Natural killer cell (primary cell): Measurements from ENCODE around the gene WDFY3. TPM values are rescaled to one million over a fixed set of nuclear protein-coding genes. Genes with fewer than 3 reads are reported as not detected.

Source experiments
- ATAC-seq, 3 donors: fragments of 150-1000 bp in 2 of 3; fragments of 200-7000 bp in 1 of 3; cut with Tn5 transposase; 1 replicate in 1 of 3; 2 replicates in 2 of 3; pipeline ENCODE4 v1.10.0; 2021; ENCODE audit warnings: mild to moderate bottlenecking in 2 of 3, moderate library complexity in 2 of 3
- DNase-seq, 2 donors: peaks; one replicate each; pipeline versions ENCODE4 v3.0.0 to v3.0.0-alpha.2; 2013 to 2021; ENCODE audit warnings: mixed read lengths in 1 of 2
- H3K27ac ChIP-seq: one replicate; pipeline ENCODE4 v1.5.1; 2013; ENCODE audit warnings: mild to moderate bottlenecking, low read length
- H3K27me3 ChIP-seq: one replicate; pipeline ENCODE4 v1.6.1; 2013; ENCODE audit warnings: low read length; ENCODE audit not compliant: control insufficient read depth, insufficient read depth
- H3K36me3 ChIP-seq: one replicate; pipeline ENCODE4 v1.6.1; 2013; ENCODE audit warnings: low read length; ENCODE audit not compliant: control insufficient read depth, insufficient read depth
- H3K4me1 ChIP-seq: one replicate; pipeline ENCODE4 v1.6.1; 2013; ENCODE audit warnings: low read length; ENCODE audit not compliant: control insufficient read depth, insufficient read depth
- H3K4me3 ChIP-seq: one replicate; pipeline ENCODE4 v1.5.1; 2013; ENCODE audit warnings: low read length
- H3K9me3 ChIP-seq: one replicate; pipeline ENCODE4 v1.6.1; 2013; ENCODE audit warnings: low read length; ENCODE audit not compliant: control insufficient read depth, insufficient read depth
- H3K27ac Mint-ChIP-seq, 2 donors: one replicate each; pipeline ENCODE4 v1.8.0; 2022; ENCODE audit warnings: mild to moderate bottlenecking in 2 of 2, mixed read lengths in 2 of 2, moderate library complexity in 1 of 2
- H3K27me3 Mint-ChIP-seq, 2 donors: one replicate each; pipeline ENCODE4 v1.8.0; 2022; ENCODE audit warnings: low read depth in 2 of 2, mixed read lengths in 2 of 2
- H3K36me3 Mint-ChIP-seq: one replicate; pipeline ENCODE4 v1.8.0; 2022; ENCODE audit warnings: mixed read lengths
- H3K4me1 Mint-ChIP-seq, 2 donors: one replicate each; pipeline ENCODE4 v1.8.0; 2022; ENCODE audit warnings: mixed read lengths in 2 of 2
- H3K4me3 Mint-ChIP-seq: one replicate; pipeline ENCODE4 v1.8.0; 2022; ENCODE audit warnings: mild to moderate bottlenecking, moderate library complexity, mixed read lengths
- H3K9me3 Mint-ChIP-seq, 2 donors: one replicate each; pipeline ENCODE4 v1.8.0; 2022; ENCODE audit warnings: mixed read lengths in 2 of 2
- CTCF ChIP-seq: fragments of 200-600 bp; IDR thresholded peaks from one replicate; pipeline ENCODE4 v1.8.0; 2022; ENCODE audit warnings: antibody characterized with exemption
- WGBS: methylation state at CpG from one replicate; pipeline ENCODE4 v1.1.7; 2013; ENCODE audit warnings: missing lambda C conversion rate; ENCODE audit not compliant: insufficient coverage; 5-methylcytosine and 5-hydroxymethylcytosine counted together
- intact Hi-C: fragments of 100-400 bp; cut with micrococcal nuclease; formaldehyde crosslinking; loops from one replicate; pipeline ENCODE4 v1.14.2; 2022
- total RNA-seq, 4 donors: library from RNA; stranded (reverse); fragments of 120-200 nt in 1 of 4; gene quantifications; one replicate each; pipeline versions ENCODE4 v1.2.3 to v1.2.4, GENCODE V29; 2013 to 2022

Gene WDFY3
- total RNA-seq, 3 donors from 2014 or later (not counting 1 experiment from before 2014, with no cell fraction given), result 2.5 to 7.2 (median 6.0) TPM

DNA sequence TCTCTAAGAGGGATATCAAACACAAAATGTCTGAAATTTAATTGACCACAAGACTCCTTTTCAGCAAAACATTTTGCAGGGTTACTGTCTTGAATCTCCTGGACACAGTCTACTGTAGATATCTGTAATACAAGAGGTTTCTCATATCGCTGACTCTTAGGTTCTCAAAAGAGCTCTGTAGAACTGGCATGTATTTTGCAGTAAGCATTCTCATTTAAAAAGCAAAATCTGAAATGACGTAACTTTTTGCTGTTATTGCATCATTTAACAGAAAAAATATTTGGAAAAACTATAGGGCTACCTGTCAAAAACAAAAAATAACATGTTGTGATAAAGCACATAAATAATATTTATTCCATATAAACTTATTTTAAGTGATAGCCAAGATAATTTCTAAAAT is 269.3 kb downstream of the WDFY3 start:
- Mint-ChIP-seq H3K4me3 (no peak overlapping the region), H3K36me3 (no peaks in the 10 kb centered on the region), H3K9me3 (peaks cover 0 to 2% of the 10 kb centered on the region in 2 donors), H3K27ac (no peak overlapping the region), H3K27me3 (no peaks in the 10 kb centered on the region), H3K4me1 (no peaks in the 10 kb centered on the region)
- no peak for TF ChIP-seq CTCF
- Histone ChIP-seq H3K27me3 (no peaks in the 10 kb centered on the region), H3K4me3 (no peak overlapping the region), H3K4me1 (no peaks in the 10 kb centered on the region), H3K9me3 (no peaks in the 10 kb centered on the region), H3K36me3 (no peaks in the 10 kb centered on the region), H3K27ac (no peak overlapping the region)
- intact Hi-C loops, result no loop called here
- ATAC-seq, result no peak
- 83% methylated on average over 1 of the region's 2 CpGs for WGBS
- no peak for DNase-seq

DNA sequence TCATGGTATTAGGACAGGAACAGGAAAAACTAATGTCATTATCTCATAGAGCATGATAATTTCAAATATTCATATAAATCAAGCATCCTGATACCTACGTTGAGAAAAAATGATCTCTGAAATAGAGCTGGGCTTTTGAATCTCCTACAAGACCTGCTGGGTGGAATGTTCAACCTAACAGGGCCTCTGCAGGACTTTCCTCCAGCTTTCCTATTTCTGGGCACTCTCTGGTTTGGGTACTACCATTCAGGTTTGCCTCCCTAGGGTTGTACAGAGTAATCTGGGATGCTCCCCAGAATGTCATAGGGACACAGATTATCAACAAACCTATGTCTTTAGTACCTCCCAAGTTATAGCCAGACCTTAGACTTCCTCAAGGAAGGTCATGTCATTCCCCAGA is 274.7 kb downstream of the WDFY3 start:
- no peak for DNase-seq
- H3K4me3 Mint-ChIP-seq, result no peak overlapping the region
- H3K27me3 Mint-ChIP-seq, result no peaks in the 10 kb centered on the region
- Histone ChIP-seq H3K36me3 (no peaks in the 10 kb centered on the region), H3K27me3 (no peaks in the 10 kb centered on the region), H3K4me1 (no peaks in the 10 kb centered on the region), H3K27ac (no peak overlapping the region), H3K4me3 (no peak overlapping the region), H3K9me3 (no peaks in the 10 kb centered on the region)
- no peak overlapping the region for H3K27ac Mint-ChIP-seq
- intact Hi-C loops, result no loop called here
- TF ChIP-seq CTCF, result no peak
- 100% methylated on average over 1 of the region's 1 CpG for WGBS
- ATAC-seq, result no peak
- H3K36me3 Mint-ChIP-seq, result no peaks in the 10 kb centered on the region
- H3K9me3 Mint-ChIP-seq, result peaks cover 0 to 4% of the 10 kb centered on the region in 2 donors
- H3K4me1 Mint-ChIP-seq, result no peaks in the 10 kb centered on the region

- DNase-seq (no peak), ATAC-seq (no peak)
- H3K27me3 Mint-ChIP-seq, result no peaks in the 10 kb centered on the region
- intact Hi-C loops, result no loop called here
- H3K27ac Mint-ChIP-seq, result no peak overlapping the region
- H3K36me3 ChIP-seq, result no peaks in the 10 kb centered on the region
- TF ChIP-seq CTCF, result no peak
- no peaks in the 10 kb centered on the region for H3K9me3 ChIP-seq
- H3K4me3 Mint-ChIP-seq, result no peak overlapping the region
- no peaks in the 10 kb centered on the region for H3K36me3 Mint-ChIP-seq
- no peak overlapping the region for H3K4me3 ChIP-seq
- no peak overlapping the region for H3K27ac ChIP-seq
- 74% methylated on average over 1 of the region's 1 CpG for WGBS
- H3K4me1 Mint-ChIP-seq, result no peaks in the 10 kb centered on the region
- H3K27me3 ChIP-seq, result no peaks in the 10 kb centered on the region
- no peaks in the 10 kb centered on the region for H3K4me1 ChIP-seq
- peaks cover 0 to 4% of the 10 kb centered on the region in 2 donors for H3K9me3 Mint-ChIP-seq
Observed at GRCh38 chr4:84691170-84691691, 275.3 kb downstream of the WDFY3 start.

DNA sequence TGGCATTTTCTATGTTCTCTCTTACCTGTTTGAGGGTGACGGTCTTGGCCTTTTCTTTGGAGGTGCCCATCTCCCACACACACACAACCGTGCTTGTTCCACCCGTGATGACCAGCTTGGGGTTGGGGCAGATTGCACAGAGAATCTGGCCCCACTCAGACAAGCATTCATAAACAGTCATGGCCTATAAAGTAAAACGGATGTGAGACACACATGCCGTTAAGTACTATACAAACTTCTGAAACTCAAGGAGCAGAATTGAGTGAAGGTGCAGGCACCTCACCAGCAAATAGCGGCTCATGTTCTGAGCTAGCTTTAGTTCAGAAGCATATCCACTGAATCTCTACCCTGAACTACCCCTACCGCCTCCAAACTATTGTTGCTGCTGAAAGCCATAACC is 276.0 kb downstream of the WDFY3 start:
- intact Hi-C loops, result no loop called here
- H3K4me1 ChIP-seq, result no peaks in the 10 kb centered on the region
- H3K27ac ChIP-seq, result no peak overlapping the region
- ATAC-seq, result no peak
- TF ChIP-seq CTCF, result no peak
- Mint-ChIP-seq H3K4me3 (no peak overlapping the region), H3K27ac (no peak overlapping the region), H3K4me1 (no peaks in the 10 kb centered on the region), H3K9me3 (peaks cover 0 to 4% of the 10 kb centered on the region in 2 donors), H3K27me3 (no peaks in the 10 kb centered on the region), H3K36me3 (no peaks in the 10 kb centered on the region)
- no peaks in the 10 kb centered on the region for H3K36me3 ChIP-seq
- 86% methylated on average over 7 of the region's 7 CpGs for WGBS
- no peak for DNase-seq
- H3K9me3 ChIP-seq, result no peaks in the 10 kb centered on the region
- H3K27me3 ChIP-seq, result no peaks in the 10 kb centered on the region
- H3K4me3 ChIP-seq, result no peak overlapping the region
